ENCODE measurements around the gene EVI5. TPM values are rescaled to one million over a fixed set of nuclear protein-coding genes. Genes with fewer than 3 reads are reported as not detected.
A peak's percentile ranks its signal among the peaks of the same experiment; 100 is the strongest.

The EVI5 gene
- polyA plus RNA-seq, 3 donors: 7.6 to 19.4 (median 14.3) TPM

- Histone ChIP-seq H3K27ac (ENCODE audit: low read depth in 1 of 2, low read length in 2 of 2) (no peak overlapping the region), H3K79me2 (ENCODE audit: insufficient read depth, low read length) (peaks cover 55% of the 10 kb centered on the region), H3K4me3 (replicated peaks in 1 of 3; ENCODE audit: low read depth in 2 of 3, low read length in 3 of 3) (peak overlapping the region; percentile 62 to 94 (median 71)), H3K9me3 (replicated peaks in 1 of 2; ENCODE audit: control insufficient read depth in 1 of 2, insufficient read depth in 1 of 2, low read length in 2 of 2) (no peaks in the 10 kb centered on the region), H3K27me3 (ENCODE audit: control insufficient read depth in 2 of 2, insufficient read depth in 2 of 2, low read length in 2 of 2) (peaks cover 0 to 31% of the 10 kb centered on the region in 2 donors), H3K9ac (ENCODE audit: insufficient read depth, low read length, poor library complexity, severe bottlenecking) (peak overlapping the region; percentile 65), H2AFZ (ENCODE audit: insufficient read depth, low read depth, low read length, poor library complexity, severe bottlenecking) (peak overlapping the region; percentile 92), H3K4me2 (replicated peaks; ENCODE audit: extremely low read depth, low read length, poor library complexity, severe bottlenecking) (peak overlapping the region; percentile 98), H4K20me1 (ENCODE audit: insufficient read depth, low read length) (no peaks in the 10 kb centered on the region), H3K4me1 (ENCODE audit: control insufficient read depth in 1 of 2, insufficient read depth in 2 of 2, low read length in 2 of 2) (peaks cover 40 to 48% of the 10 kb centered on the region in 2 donors), H3K36me3 (replicated peaks in 1 of 2; ENCODE audit: control insufficient read depth in 1 of 2, insufficient read depth in 2 of 2, low read length in 2 of 2) (no peaks in the 10 kb centered on the region)
- Mint-ChIP-seq H3K27me3 (ENCODE audit: low read depth in 3 of 3) (peaks cover 27 to 41% (median 30%) of the 10 kb centered on the region in 3 donors), H3K9me3 (peaks cover 0 to 8% (median 4%) of the 10 kb centered on the region in 7 donors), H3K4me1 (peaks cover 39% of the 10 kb centered on the region), H3K36me3 (peaks cover 0 to 4% of the 10 kb centered on the region in 2 donors), H3K27ac (peak overlapping the region in 1 of 7 donors; percentile 21), H3K4me3 (peak overlapping the region; percentile 95 to 98)
- intact Hi-C loops (cut with micrococcal nuclease): loop anchor here in 1 of 2 donors (10.0 kb wide), 1 partner anchor 181 kb away; no protein-coding TSS in a partner anchor
- WGBS (ENCODE audit: insufficient coverage): under 1% methylated on average over 66 of the region's 82 CpGs
- peak in 2 of 3 donors; percentile 17 to 22 for DNase-seq
- TF ChIP-seq CTCF (IDR thresholded peaks at IDR 0.05): peak; percentile 53
Measured at GRCh38 chr1:92485381-92486250, 299.3 kb downstream of the EVI5 start.

GRCh38 chr1:92484472-92485380 lies 300.2 kb downstream of the EVI5 start:
- Histone ChIP-seq H3K36me3 (replicated peaks in 1 of 2; ENCODE audit: control insufficient read depth in 1 of 2, insufficient read depth in 2 of 2, low read length in 2 of 2) (no peaks in the 10 kb centered on the region), H3K27me3 (ENCODE audit: control insufficient read depth in 2 of 2, insufficient read depth in 2 of 2, low read length in 2 of 2) (peaks cover 0 to 31% of the 10 kb centered on the region in 2 donors), H3K4me1 (ENCODE audit: control insufficient read depth in 1 of 2, insufficient read depth in 2 of 2, low read length in 2 of 2) (peaks cover 40 to 48% of the 10 kb centered on the region in 2 donors), H2AFZ (ENCODE audit: insufficient read depth, low read depth, low read length, poor library complexity, severe bottlenecking) (peak overlapping the region; percentile 92), H3K9ac (ENCODE audit: insufficient read depth, low read length, poor library complexity, severe bottlenecking) (peak overlapping the region; percentile 65), H3K4me3 (replicated peaks in 1 of 3; ENCODE audit: low read depth in 2 of 3, low read length in 3 of 3) (peak overlapping the region; percentile 62 to 94 (median 71)), H3K27ac (ENCODE audit: low read depth in 1 of 2, low read length in 2 of 2) (no peak overlapping the region), H3K4me2 (replicated peaks; ENCODE audit: extremely low read depth, low read length, poor library complexity, severe bottlenecking) (peak overlapping the region; percentile 98), H3K79me2 (ENCODE audit: insufficient read depth, low read length) (peaks cover 55% of the 10 kb centered on the region), H4K20me1 (ENCODE audit: insufficient read depth, low read length) (no peaks in the 10 kb centered on the region), H3K9me3 (replicated peaks in 1 of 2; ENCODE audit: control insufficient read depth in 1 of 2, insufficient read depth in 1 of 2, low read length in 2 of 2) (no peaks in the 10 kb centered on the region)
- Mint-ChIP-seq H3K4me1 (peaks cover 39% of the 10 kb centered on the region), H3K27me3 (ENCODE audit: low read depth in 3 of 3) (peaks cover 27 to 41% (median 32%) of the 10 kb centered on the region in 3 donors), H3K36me3 (peaks cover 4% of the 10 kb centered on the region in 2 donors), H3K9me3 (peaks cover 0 to 10% (median 4%) of the 10 kb centered on the region in 7 donors), H3K27ac (peak overlapping the region in 4 of 7 donors; percentile 30 to 61 (median 55)), H3K4me3 (peak overlapping the region; percentile 95 to 98)
- peak in 1 of 3 donors; percentile 12 for DNase-seq
- no peak for TF ChIP-seq CTCF (IDR thresholded peaks at IDR 0.05)
- 0% methylated on average over 57 of the region's 65 CpGs for WGBS (ENCODE audit: insufficient coverage)
- intact Hi-C loops (cut with micrococcal nuclease): loop anchor here in 1 of 2 donors (10.0 kb wide), 1 partner anchor 180 kb away; no protein-coding TSS in a partner anchor
